Neural progenitor cell (in vitro differentiated cells): ENCODE measurements around the gene APAF1. TPM values are rescaled to one million over a fixed set of nuclear protein-coding genes. Genes with fewer than 3 reads are reported as not detected.

Source experiments
- DNase-seq: peaks from one replicate; pipeline ENCODE4 v3.0.0-alpha.2; 2016; ENCODE audit warnings: low spot score
- H2AFZ ChIP-seq: fragments of 200-600 bp; sonication (generic); replicated peaks from 2 replicates; pipeline ENCODE4 v1.6.1; 2016; ENCODE audit warnings: antibody characterized with exemption
- H3F3A ChIP-seq: fragments of 200-600 bp; sonication (generic); 2 replicates; pipeline ENCODE4 v1.6.1; 2016; ENCODE audit warnings: antibody characterized with exemption, low read depth
- H3K27ac ChIP-seq: fragments of 200-600 bp; sonication (generic); 2 replicates; pipeline ENCODE4 v1.5.1; 2016; ENCODE audit warnings: mild to moderate bottlenecking
- H3K27me3 ChIP-seq: fragments of 200-600 bp; sonication (generic); 2 replicates; pipeline ENCODE4 v1.6.1; 2016; ENCODE audit warnings: mild to moderate bottlenecking, moderate library complexity
- H3K36me3 ChIP-seq: fragments of 200-600 bp; sonication (generic); 2 replicates; pipeline ENCODE4 v1.5.1; 2016
- H3K4me1 ChIP-seq: fragments of 200-600 bp; sonication (generic); 2 replicates; pipeline ENCODE4 v1.6.1; 2016; ENCODE audit warnings: mixed run types
- H3K4me2 ChIP-seq: fragments of 200-600 bp; sonication (generic); 2 replicates; pipeline ENCODE4 v1.6.1; 2016
- H3K4me3 ChIP-seq: fragments of 200-600 bp; sonication (generic); 2 replicates; pipeline ENCODE4 v1.5.1; 2016
- H3K79me2 ChIP-seq: fragments of 200-600 bp; sonication (generic); 2 replicates; pipeline ENCODE4 v1.6.1; 2016; ENCODE audit warnings: low read depth
- H3K9ac ChIP-seq: fragments of 200-600 bp; sonication (generic); 2 replicates; pipeline ENCODE4 v1.6.1; 2016
- H3K9me3 ChIP-seq: fragments of 200-600 bp; sonication (generic); 2 replicates; pipeline ENCODE4 v1.5.1; 2016; ENCODE audit warnings: low read depth
- H4K20me1 ChIP-seq: fragments of 200-600 bp; sonication (generic); 2 replicates; pipeline ENCODE4 v1.6.1; 2016; ENCODE audit warnings: low read depth
- H3K27ac Mint-ChIP-seq: 3 replicates; pipeline ENCODE4 v1.8.0; 2021; ENCODE audit warnings: mixed read lengths
- H3K27me3 Mint-ChIP-seq: 2 replicates; pipeline ENCODE4 v1.8.0; 2022; ENCODE audit warnings: low read depth, mild to moderate bottlenecking, inconsistent platforms, moderate library complexity, mixed read lengths; ENCODE audit not compliant: insufficient read depth
- H3K36me3 Mint-ChIP-seq: 3 replicates; pipeline ENCODE4 v1.8.0; 2021; ENCODE audit warnings: mixed read lengths
- H3K4me1 Mint-ChIP-seq: 3 replicates; pipeline ENCODE4 v1.8.0; 2021; ENCODE audit warnings: mixed read lengths
- H3K4me3 Mint-ChIP-seq: 3 replicates; pipeline ENCODE4 v1.8.0; 2021; ENCODE audit warnings: mild to moderate bottlenecking, moderate library complexity, mixed read lengths
- H3K9me3 Mint-ChIP-seq: 3 replicates; pipeline ENCODE4 v1.8.0; 2020; ENCODE audit warnings: mixed read lengths
- CTCF ChIP-seq: fragments of 200-600 bp; sonication (generic); IDR thresholded peaks from 2 replicates; pipeline ENCODE4 v1.5.1; 2017; ENCODE audit warnings: antibody characterized with exemption, mild to moderate bottlenecking
- EZH2 ChIP-seq: fragments of 200-600 bp; sonication (generic); IDR thresholded peaks from 2 replicates; pipeline ENCODE4 v1.6.1; 2017; ENCODE audit warnings: antibody characterized with exemption, mild to moderate bottlenecking, moderate library complexity
- EZH2phosphoT487 ChIP-seq: fragments of 200-600 bp; sonication (generic); IDR thresholded peaks from 2 replicates; pipeline ENCODE4 v1.6.1; 2017; ENCODE audit warnings: antibody characterized with exemption
- total RNA-seq: library from RNA; depleted of rRNA; stranded (reverse); fragments of >200 nt; gene quantifications from 2 replicates; pipeline ENCODE4 v1.2.3, GENCODE V29; 2015; ENCODE audit warnings: low replicate concordance

APAF1 gene
- total RNA-seq, 1 donor from 2014 or later: 69.1 TPM

- TF ChIP-seq EZH2phosphoT487 (no peak), CTCF (no peak), EZH2 (no peak)
- Mint-ChIP-seq H3K4me1 (no peaks in the 10 kb centered on the region), H3K9me3 (no peaks in the 10 kb centered on the region), H3K36me3 (peaks cover 4% of the 10 kb centered on the region), H3K27ac (no peak overlapping the region), H3K4me3 (no peak overlapping the region), H3K27me3 (peaks cover 3% of the 10 kb centered on the region)
- Histone ChIP-seq H2AFZ (no peak overlapping the region), H3K4me2 (no peak overlapping the region), H4K20me1 (no peaks in the 10 kb centered on the region), H3K9me3 (no peaks in the 10 kb centered on the region), H3K27me3 (no peaks in the 10 kb centered on the region), H3K4me1 (no peaks in the 10 kb centered on the region), H3K4me3 (no peak overlapping the region), H3K9ac (no peak overlapping the region), H3K79me2 (no peaks in the 10 kb centered on the region), H3K27ac (no peak overlapping the region), H3F3A (no peaks in the 10 kb centered on the region), H3K36me3 (no peaks in the 10 kb centered on the region)
- no peak for DNase-seq
Observed at GRCh38 chr12:98618952-98619351, 26.1 kb upstream of the APAF1 start.

GRCh38 chr12:98635657-98636323 lies 9.3 kb upstream of the APAF1 start:
- H3K27ac ChIP-seq: no peak overlapping the region
- no peaks in the 10 kb centered on the region for H3K9me3 ChIP-seq
- H4K20me1 ChIP-seq: no peaks in the 10 kb centered on the region
- H3K4me3 ChIP-seq: no peak overlapping the region
- H3K9ac ChIP-seq: no peak overlapping the region
- no peak overlapping the region for H3K4me2 ChIP-seq
- H3K36me3 ChIP-seq: no peaks in the 10 kb centered on the region
- H3K4me1 ChIP-seq: no peaks in the 10 kb centered on the region
- Mint-ChIP-seq H3K27me3 (no peaks in the 10 kb centered on the region), H3K36me3 (peaks cover 17% of the 10 kb centered on the region), H3K9me3 (no peaks in the 10 kb centered on the region), H3K4me3 (no peak overlapping the region), H3K27ac (no peak overlapping the region), H3K4me1 (peaks cover 5% of the 10 kb centered on the region)
- H3K79me2 ChIP-seq: peaks cover 39% of the 10 kb centered on the region
- no peaks in the 10 kb centered on the region for H3K27me3 ChIP-seq
- no peak for DNase-seq
- TF ChIP-seq EZH2phosphoT487: no peak
- TF ChIP-seq CTCF: no peak
- no peak for TF ChIP-seq EZH2
- no peak overlapping the region for H2AFZ ChIP-seq
- no peaks in the 10 kb centered on the region for H3F3A ChIP-seq

GRCh38 chr12:98637068-98637467 lies 8.0 kb upstream of the APAF1 start:
- TF ChIP-seq CTCF (no peak), EZH2 (no peak), EZH2phosphoT487 (no peak)
- no peak for DNase-seq
- H3K27me3 Mint-ChIP-seq: no peaks in the 10 kb centered on the region
- H3K9me3 Mint-ChIP-seq: no peaks in the 10 kb centered on the region
- H3K4me1 ChIP-seq: no peaks in the 10 kb centered on the region
- H3F3A ChIP-seq: no peaks in the 10 kb centered on the region
- no peaks in the 10 kb centered on the region for H3K36me3 ChIP-seq
- H3K36me3 Mint-ChIP-seq: peaks cover 23% of the 10 kb centered on the region
- no peaks in the 10 kb centered on the region for H4K20me1 ChIP-seq
- peaks cover 5% of the 10 kb centered on the region for H3K4me1 Mint-ChIP-seq
- no peak overlapping the region for H3K27ac ChIP-seq
- H2AFZ ChIP-seq: no peak overlapping the region
- H3K27me3 ChIP-seq: no peaks in the 10 kb centered on the region
- H3K9me3 ChIP-seq: no peaks in the 10 kb centered on the region
- no peak overlapping the region for H3K4me3 ChIP-seq
- H3K27ac Mint-ChIP-seq: no peak overlapping the region
- H3K79me2 ChIP-seq: peaks cover 51% of the 10 kb centered on the region
- H3K4me3 Mint-ChIP-seq: no peak overlapping the region
- H3K4me2 ChIP-seq: no peak overlapping the region
- no peak overlapping the region for H3K9ac ChIP-seq
